Esophagus muscularis mucosa (tissue), 4 donors: ENCODE results near the gene PMCH. TPM values are rescaled to one million over a fixed set of nuclear protein-coding genes. Genes with fewer than 3 reads are reported as not detected.

ENCODE experiments used
- DNase-seq: peaks from one replicate; pipeline ENCODE4 v3.0.0-alpha.2; 2017; ENCODE audit errors: extremely low spot score
- H3K27ac ChIP-seq, 4 donors: fragments of 200-600 bp; sonication (generic); replicated peaks in 1 of 4; 1 replicate in 3 of 4; 2 replicates in 1 of 4; pipeline ENCODE4 v1.5.1; 2016 to 2019; ENCODE audit warnings: mild to moderate bottlenecking in 1 of 4
- H3K27me3 ChIP-seq, 4 donors: fragments of 200-600 bp; sonication (generic); one replicate each; pipeline versions ENCODE4 v1.5.1 to v1.6.0; 2016 to 2019
- H3K36me3 ChIP-seq, 4 donors: fragments of 200-600 bp; sonication (generic); one replicate each; pipeline ENCODE4 v1.5.1; 2016 to 2019
- H3K4me1 ChIP-seq, 4 donors: fragments of 200-600 bp; sonication (generic); one replicate each; pipeline ENCODE4 v1.5.1; 2016 to 2019
- H3K4me3 ChIP-seq, 4 donors: fragments of 200-600 bp; sonication (generic); 1 replicate in 2 of 4; 2 replicates in 2 of 4; pipeline ENCODE4 v1.5.1; 2016 to 2019; ENCODE audit warnings: mild to moderate bottlenecking in 4 of 4, moderate library complexity in 1 of 4
- H3K9me3 ChIP-seq, 4 donors: fragments of 200-600 bp; sonication (generic); 1 replicate in 3 of 4; 2 replicates in 1 of 4; pipeline ENCODE4 v1.5.1; 2016 to 2019
- EP300 ChIP-seq: sonication (generic); formaldehyde crosslinking; IDR thresholded peaks from one replicate; pipeline ENCODE4 v1.6.1; 2017; ENCODE audit warnings: antibody characterized with exemption
- POLR2A ChIP-seq: fragments of 450-650 bp; IDR thresholded peaks from one replicate; pipeline ENCODE4 v1.6.1; 2017; ENCODE audit warnings: antibody characterized with exemption, moderate library complexity, mild to moderate bottlenecking, low read depth
- POLR2AphosphoS5 ChIP-seq, 2 donors: sonication (generic); formaldehyde crosslinking; IDR thresholded peaks; one replicate each; pipeline ENCODE4 v1.6.1; 2017; ENCODE audit warnings: antibody characterized with exemption in 2 of 2
- WGBS: methylation state at CpG from one replicate; pipeline ENCODE4 v1.1.5; 2018; 5-methylcytosine and 5-hydroxymethylcytosine counted together
- intact Hi-C: fragments of 100-400 bp; cut with DNase I; formaldehyde crosslinking; loops from one replicate; pipeline ENCODE4 v1.15.1; 2023
- total RNA-seq, 4 donors: library from RNA; depleted of rRNA; stranded (reverse); fragments of >200 nt; gene quantifications; one replicate each; pipeline versions ENCODE4 v1.1.0 to v1.2.1, GENCODE V29; 2016
- TF ChIP-seq, protein P1 (sequence below), 3 experiments: fragments of 200-600 bp in 2 of 3; fragments of 450-650 bp in 1 of 3; sonication (generic) in 2 of 3; IDR thresholded peaks; one replicate each; pipeline ENCODE4 v1.5.1; 2017 to 2019; ENCODE audit warnings: antibody characterized with exemption in 3 of 3, mild to moderate bottlenecking in 2 of 3, moderate library complexity in 1 of 3

PMCH gene
- total RNA-seq, 4 donors from 2014 or later, result not detected

DNA sequence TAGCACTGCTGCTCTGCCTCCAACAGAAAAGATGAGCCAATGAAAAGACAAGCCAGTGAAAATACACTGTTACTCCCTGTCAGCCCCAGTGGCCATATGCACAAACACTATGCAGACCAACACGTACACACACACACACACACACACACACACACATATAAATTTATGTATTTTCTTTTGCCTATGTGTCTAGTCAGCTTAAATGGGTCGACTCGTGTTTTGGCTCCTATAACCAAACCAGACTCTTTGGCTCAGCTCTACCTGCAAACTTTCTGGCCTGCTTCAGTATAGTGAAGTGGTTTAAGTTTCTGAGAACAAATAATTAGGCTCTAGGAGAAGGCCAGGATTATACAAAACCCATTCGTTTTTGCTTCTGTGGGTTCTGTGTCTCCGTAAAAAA is 30.3 kb upstream of the PMCH start:
- Histone ChIP-seq H3K4me3 (no peak overlapping the region), H3K27me3 (no peaks in the 10 kb centered on the region), H3K36me3 (no peaks in the 10 kb centered on the region), H3K27ac (no peak overlapping the region), H3K9me3 (no peaks in the 10 kb centered on the region), H3K4me1 (no peaks in the 10 kb centered on the region)
- WGBS, result 52% methylated on average over 5 of the region's 5 CpGs
- no peak for TF ChIP-seq POLR2A
- DNase-seq, result no peak
- intact Hi-C loops, result no loop called here

DNA sequence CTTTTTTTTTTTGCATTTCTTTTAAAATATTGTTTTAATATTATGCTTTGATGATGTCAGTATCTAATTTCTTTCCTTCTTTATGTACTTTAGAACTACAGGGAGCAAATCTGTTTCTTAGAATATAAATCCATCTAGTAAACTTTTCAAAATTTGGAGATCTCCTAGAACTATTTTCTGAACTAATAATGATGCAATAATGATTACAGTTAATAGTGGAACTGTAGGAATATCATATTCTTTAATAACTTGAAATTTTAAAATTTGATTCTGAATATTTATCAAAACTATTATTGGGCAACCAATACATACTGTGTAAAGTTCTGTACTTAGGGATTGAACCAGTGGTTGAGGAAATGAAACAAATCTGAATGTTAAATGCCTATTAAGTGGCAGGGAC is 23.1 kb upstream of the PMCH start:
- no peaks in the 10 kb centered on the region for H3K36me3 ChIP-seq
- TF ChIP-seq EP300, result no peak
- TF ChIP-seq, protein P1, sequence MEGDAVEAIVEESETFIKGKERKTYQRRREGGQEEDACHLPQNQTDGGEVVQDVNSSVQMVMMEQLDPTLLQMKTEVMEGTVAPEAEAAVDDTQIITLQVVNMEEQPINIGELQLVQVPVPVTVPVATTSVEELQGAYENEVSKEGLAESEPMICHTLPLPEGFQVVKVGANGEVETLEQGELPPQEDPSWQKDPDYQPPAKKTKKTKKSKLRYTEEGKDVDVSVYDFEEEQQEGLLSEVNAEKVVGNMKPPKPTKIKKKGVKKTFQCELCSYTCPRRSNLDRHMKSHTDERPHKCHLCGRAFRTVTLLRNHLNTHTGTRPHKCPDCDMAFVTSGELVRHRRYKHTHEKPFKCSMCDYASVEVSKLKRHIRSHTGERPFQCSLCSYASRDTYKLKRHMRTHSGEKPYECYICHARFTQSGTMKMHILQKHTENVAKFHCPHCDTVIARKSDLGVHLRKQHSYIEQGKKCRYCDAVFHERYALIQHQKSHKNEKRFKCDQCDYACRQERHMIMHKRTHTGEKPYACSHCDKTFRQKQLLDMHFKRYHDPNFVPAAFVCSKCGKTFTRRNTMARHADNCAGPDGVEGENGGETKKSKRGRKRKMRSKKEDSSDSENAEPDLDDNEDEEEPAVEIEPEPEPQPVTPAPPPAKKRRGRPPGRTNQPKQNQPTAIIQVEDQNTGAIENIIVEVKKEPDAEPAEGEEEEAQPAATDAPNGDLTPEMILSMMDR (IDR thresholded peaks at IDR 0.05), result no peak
- no peak for TF ChIP-seq POLR2AphosphoS5 (IDR thresholded peaks at IDR 0.05)
- TF ChIP-seq POLR2A, result no peak

GRCh38 chr12:102215992-102216691 is 18.5 kb upstream of the PMCH start:
- WGBS, result 83% methylated on average over 5 of the region's 5 CpGs
- intact Hi-C loops, result no loop called here
- no peaks in the 10 kb centered on the region for H3K27me3 ChIP-seq

More for the DNA sequence above, 23.1 kb upstream of the PMCH start:
- no peaks in the 10 kb centered on the region for H3K27me3 ChIP-seq
- intact Hi-C loops, result no loop called here
- H3K27ac ChIP-seq, result no peak overlapping the region
- no peak overlapping the region for H3K4me3 ChIP-seq
- DNase-seq, result no peak
- no peaks in the 10 kb centered on the region for H3K9me3 ChIP-seq
- no peaks in the 10 kb centered on the region for H3K4me1 ChIP-seq

GRCh38 chr12:102204025-102204424 is 6.4 kb upstream of the PMCH start:
- peaks cover 0 to 14% (median 7%) of the 10 kb centered on the region in 4 donors for H3K9me3 ChIP-seq
- H3K27me3 ChIP-seq, result no peaks in the 10 kb centered on the region
- H3K36me3 ChIP-seq, result no peaks in the 10 kb centered on the region
- TF ChIP-seq POLR2AphosphoS5 (IDR thresholded peaks at IDR 0.05) (no peak), POLR2A (no peak), EP300 (no peak)
- TF ChIP-seq, protein P1 (IDR thresholded peaks at IDR 0.05), result no peak
- no peaks in the 10 kb centered on the region for H3K4me1 ChIP-seq
- H3K4me3 ChIP-seq, result no peak overlapping the region
- 93% methylated on average over 2 of the region's 2 CpGs for WGBS
- intact Hi-C loops, result no loop called here
- no peak overlapping the region for H3K27ac ChIP-seq
- no peak for DNase-seq

More at GRCh38 chr12:102215992-102216691, 18.5 kb upstream of the PMCH start:
- Histone ChIP-seq H3K27ac (no peak overlapping the region), H3K36me3 (no peaks in the 10 kb centered on the region), H3K9me3 (no peaks in the 10 kb centered on the region), H3K4me3 (no peak overlapping the region), H3K4me1 (no peaks in the 10 kb centered on the region)
- TF ChIP-seq, protein P1 (IDR thresholded peaks at IDR 0.05), result no peak
- TF ChIP-seq POLR2AphosphoS5 (IDR thresholded peaks at IDR 0.05), result no peak
- no peak for TF ChIP-seq EP300
- TF ChIP-seq POLR2A, result no peak
- DNase-seq, result no peak

DNA sequence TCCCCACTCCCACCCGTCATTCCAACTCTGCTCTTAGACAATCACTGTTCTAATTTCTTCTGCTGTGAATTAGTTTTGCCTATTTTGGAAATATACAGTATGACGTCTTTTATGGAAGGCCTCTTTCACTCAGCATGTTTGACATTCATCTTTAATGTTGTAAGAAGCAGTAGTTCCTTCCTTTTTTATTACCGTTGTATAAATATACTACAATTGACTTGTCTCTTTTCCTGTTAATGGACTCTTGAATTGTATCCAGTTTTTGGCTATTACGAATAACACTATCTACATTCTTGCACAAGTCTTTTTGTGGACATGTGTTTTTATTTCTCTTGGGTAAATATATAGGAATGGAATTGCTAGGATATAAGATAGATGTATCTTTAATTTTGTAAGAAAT is 4.9 kb upstream of the PMCH start:
- Histone ChIP-seq H3K4me1 (no peaks in the 10 kb centered on the region), H3K27me3 (no peaks in the 10 kb centered on the region), H3K27ac (no peak overlapping the region), H3K36me3 (no peaks in the 10 kb centered on the region), H3K4me3 (no peak overlapping the region), H3K9me3 (peaks cover 0 to 10% (median under 1%) of the 10 kb centered on the region in 4 donors)
- DNase-seq, result no peak
- TF ChIP-seq, protein P1 (IDR thresholded peaks at IDR 0.05), result no peak
- TF ChIP-seq POLR2A, result no peak
- TF ChIP-seq EP300, result no peak
- no peak for TF ChIP-seq POLR2AphosphoS5 (IDR thresholded peaks at IDR 0.05)
- 81% methylated on average over 4 of the region's 4 CpGs for WGBS
- intact Hi-C loops, result no loop called here
